ENCODE data around the gene FAM72A. TPM values are rescaled to one million over a fixed set of nuclear protein-coding genes. Genes with fewer than 3 reads are reported as not detected.
"Not testable (repeated sequence)": the region's sequence is repeated elsewhere in the genome, so short reads cannot be mapped to it uniquely, and the experiment has no call there.

FAM72A gene
- polyA plus RNA-seq, 5 donors, result 4.7 to 7.5 (median 5.7) TPM

DNA sequence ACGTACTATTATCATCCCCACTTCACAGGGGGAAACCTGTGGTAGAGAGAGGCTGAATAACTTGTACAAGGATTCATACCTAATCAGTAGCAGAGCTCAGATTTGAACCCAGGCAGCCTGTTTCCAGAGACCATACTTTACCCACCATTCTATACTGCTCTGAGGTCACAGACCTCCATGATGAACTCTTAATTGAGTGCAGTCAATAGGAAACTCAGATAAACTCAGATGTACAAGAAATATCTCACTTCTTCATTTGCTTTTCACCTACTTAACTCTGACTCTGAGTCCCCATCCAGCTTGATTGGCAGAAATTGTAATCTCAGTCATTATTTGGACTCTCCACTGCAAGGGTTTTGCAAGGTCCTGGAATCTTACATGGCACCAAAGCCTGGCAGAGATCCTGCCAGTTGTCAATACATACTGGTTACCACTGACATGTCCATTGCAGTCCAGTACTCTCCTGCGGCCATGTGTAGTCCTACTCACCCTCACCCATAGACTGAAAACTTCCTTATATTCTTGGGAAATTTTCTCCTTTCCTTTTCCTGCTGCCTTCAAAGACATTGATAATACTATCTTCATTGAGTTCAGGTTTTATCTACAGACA is 29.4 kb downstream of the FAM72A start:
- not testable (repeated sequence) for DNase-seq

- DNase-seq, result peak; percentile 12 to 36
Measured at GRCh38 chr1:206169794-206170193, 32.8 kb downstream of the FAM72A start.

GRCh38 chr1:206167350-206168029 is 35.1 kb downstream of the FAM72A start:
- DNase-seq, result not testable (repeated sequence)

- no peak for DNase-seq
Measured at GRCh38 chr1:206145771-206146290, 56.8 kb downstream of the FAM72A start.

GRCh38 chr1:206144605-206145004 is 58.0 kb downstream of the FAM72A start:
- no peak for DNase-seq

DNA sequence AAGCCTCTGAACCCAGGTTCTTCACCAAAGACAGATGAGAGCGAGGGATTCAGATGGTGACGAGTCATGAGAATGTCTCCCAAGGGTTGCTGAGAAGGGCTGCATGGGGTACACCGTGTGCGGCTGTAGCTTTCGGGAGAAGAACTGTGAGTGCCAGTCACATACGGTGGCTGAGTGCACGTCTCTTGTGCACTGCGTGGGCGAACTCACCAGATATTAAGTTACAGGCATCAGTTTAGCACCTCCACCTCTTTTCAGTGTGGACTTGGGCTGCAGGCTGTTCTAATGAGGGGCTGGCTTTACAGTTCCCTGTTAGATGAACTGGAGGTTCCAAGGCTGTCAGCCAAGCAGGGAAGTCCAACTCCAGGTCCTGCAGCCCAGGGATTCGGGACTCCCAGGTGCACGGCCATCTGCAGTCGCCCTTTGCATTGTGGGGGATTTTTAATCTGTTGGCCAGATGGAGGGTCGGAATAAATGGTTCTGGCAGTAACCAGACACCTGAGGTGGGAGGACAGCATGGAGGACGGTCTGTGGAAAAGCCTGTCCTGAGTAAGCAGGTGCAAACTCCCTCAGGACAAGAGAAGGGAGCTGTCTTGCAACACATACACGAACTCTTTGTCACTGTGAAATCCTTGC is 59.0 kb downstream of the FAM72A start:
- DNase-seq, result no peak

DNA sequence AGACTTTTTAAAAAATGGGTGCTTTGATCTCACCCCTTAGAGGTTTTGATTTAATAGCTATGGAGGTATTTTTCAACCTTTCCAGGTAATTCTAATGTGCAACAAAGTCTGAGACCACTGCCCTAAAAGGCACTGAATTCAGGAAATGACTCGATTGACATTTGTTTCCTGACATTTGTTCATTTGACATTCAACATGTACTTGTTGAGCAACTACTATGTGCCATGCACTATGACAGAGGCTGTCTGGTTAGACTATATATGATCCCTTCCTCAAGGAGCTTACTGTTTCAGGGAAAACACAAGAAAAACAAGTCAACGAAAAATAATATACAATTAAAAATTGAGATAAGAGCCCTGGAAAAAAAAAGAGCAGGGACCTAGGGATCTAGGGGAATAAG is 59.9 kb downstream of the FAM72A start:
- no peak for DNase-seq

- DNase-seq, result no peak
Measured at GRCh38 chr1:206142011-206142410, 60.6 kb downstream of the FAM72A start.

GRCh38 chr1:206136241-206136640 is 66.4 kb downstream of the FAM72A start:
- DNase-seq, result no peak

Other genes with a start within 250 kb of the FAM72A start
- 1 to 10 TPM; 2.8 to 4.9 (median 3.7) TPM for gene RAB7B, start 199.4 kb downstream of the FAM72A start, polyA plus RNA-seq (ENCODE audit: insufficient read depth in 1 of 5, insufficient read length in 5 of 5, low replicate concordance in 1 of 5)
- 1 to 10 TPM in 2 of 5 donors, under 1 TPM in 3; 0.33 to 1.5 (median 0.66) TPM for gene CTSE, start 178.9 kb downstream of the FAM72A start, polyA plus RNA-seq (ENCODE audit: insufficient read depth in 1 of 5, insufficient read length in 5 of 5, low replicate concordance in 1 of 5)
- under 1 TPM in 4 of 5 donors, not detected in 1; 0.19 to 0.41 (median 0.24) TPM for gene RHEX, start 149.7 kb downstream of the FAM72A start, polyA plus RNA-seq (ENCODE audit: insufficient read depth in 1 of 5, insufficient read length in 5 of 5, low replicate concordance in 1 of 5)
- under 1 TPM in 4 of 5 donors, not detected in 1; 0.08 to 0.14 (median 0.08) TPM for gene AVPR1B, start 85.5 kb downstream of the FAM72A start, polyA plus RNA-seq (ENCODE audit: insufficient read depth in 1 of 5, insufficient read length in 5 of 5, low replicate concordance in 1 of 5)
- 10 to 100 TPM; 55.5 to 74.1 (median 58.3) TPM for gene SRGAP2, start 702 bp upstream of the FAM72A start, polyA plus RNA-seq (ENCODE audit: insufficient read depth in 1 of 5, insufficient read length in 5 of 5, low replicate concordance in 1 of 5)